H9 (cell line): ENCODE measurements around the gene CCL25. TPM values are rescaled to one million over a fixed set of nuclear protein-coding genes. Genes with fewer than 3 reads are reported as not detected.

Source experiments
- DNase-seq: peaks from one replicate; pipeline ENCODE4 v3.0.0-alpha.2; 2017
- H2AFZ ChIP-seq: one replicate; pipeline ENCODE4 v1.6.1; 2013; ENCODE audit warnings: mild to moderate bottlenecking, low read length, control low read depth, moderate library complexity
- H2AK5ac ChIP-seq: 2 replicates; pipeline ENCODE4 v1.6.1; 2013; ENCODE audit warnings: low read length, control low read depth, mixed read lengths; ENCODE audit not compliant: insufficient read length
- H2BK120ac ChIP-seq: one replicate; pipeline ENCODE4 v1.6.1; 2013; ENCODE audit warnings: low read depth, mild to moderate bottlenecking, low read length, control low read depth, inconsistent platforms; ENCODE audit not compliant: poor library complexity, severe bottlenecking
- H2BK12ac ChIP-seq: 2 replicates; pipeline ENCODE4 v1.6.1; 2013; ENCODE audit warnings: low read length, control low read depth, mixed read lengths, low read depth; ENCODE audit not compliant: insufficient read length
- H2BK15ac ChIP-seq: 2 replicates; pipeline ENCODE4 v1.6.1; 2013; ENCODE audit warnings: low read depth, low read length, control low read depth
- H2BK20ac ChIP-seq: one replicate; pipeline ENCODE4 v1.6.1; 2013; ENCODE audit warnings: low read depth, mild to moderate bottlenecking, low read length, control low read depth, inconsistent platforms; ENCODE audit not compliant: poor library complexity, severe bottlenecking
- H2BK5ac ChIP-seq: 2 replicates; pipeline ENCODE4 v1.6.1; 2013; ENCODE audit warnings: low read length, control low read depth, mixed read lengths; ENCODE audit not compliant: insufficient read length
- H3K14ac ChIP-seq: 2 replicates; pipeline ENCODE4 v1.6.1; 2013; ENCODE audit warnings: low read length, control low read depth; ENCODE audit not compliant: insufficient read depth
- H3K18ac ChIP-seq: 2 replicates; pipeline ENCODE4 v1.6.1; 2013; ENCODE audit warnings: low read depth, mild to moderate bottlenecking, mixed read lengths, low read length, control low read depth; ENCODE audit not compliant: insufficient read length
- H3K23ac ChIP-seq: 2 replicates; pipeline ENCODE4 v1.6.1; 2013; ENCODE audit warnings: low read length, control low read depth, mixed read lengths, low read depth; ENCODE audit not compliant: insufficient read length
- H3K23me2 ChIP-seq: 2 replicates; pipeline ENCODE4 v1.6.1; 2013; ENCODE audit warnings: low read depth, mild to moderate bottlenecking, mixed read lengths, low read length, control low read depth; ENCODE audit not compliant: insufficient read length, poor library complexity, severe bottlenecking
- H3K27ac ChIP-seq: 2 replicates; pipeline ENCODE4 v1.5.1; 2013; ENCODE audit warnings: low read length, control low read depth, mixed read lengths, low read depth; ENCODE audit not compliant: insufficient read length
- H3K27me3 ChIP-seq: 2 replicates; pipeline ENCODE4 v1.6.1; 2013; ENCODE audit warnings: low read length, control low read depth, inconsistent platforms; ENCODE audit not compliant: insufficient read depth
- H3K4ac ChIP-seq: 2 replicates; pipeline ENCODE4 v1.6.1; 2013; ENCODE audit warnings: low read depth, mild to moderate bottlenecking, control low read depth, inconsistent platforms, low read length, moderate library complexity
- H3K4me1 ChIP-seq: 2 replicates; pipeline ENCODE4 v1.6.1; 2013; ENCODE audit warnings: low read length, control low read depth, inconsistent platforms; ENCODE audit not compliant: insufficient read depth
- H3K4me2 ChIP-seq: 2 replicates; pipeline ENCODE4 v1.6.1; 2013; ENCODE audit warnings: low read length, control low read depth, mixed read lengths; ENCODE audit not compliant: insufficient read length, insufficient read depth
- H3K56ac ChIP-seq: 2 replicates; pipeline ENCODE4 v1.6.1; 2013; ENCODE audit warnings: low read depth, mild to moderate bottlenecking, mixed read lengths, low read length, control low read depth; ENCODE audit not compliant: insufficient read length
- H3K79me1 ChIP-seq: 2 replicates; pipeline ENCODE4 v1.6.1; 2013; ENCODE audit warnings: low read depth, mild to moderate bottlenecking, moderate library complexity, low read length, control low read depth, inconsistent platforms; ENCODE audit not compliant: insufficient read depth, poor library complexity, severe bottlenecking
- H3K79me2 ChIP-seq: 2 replicates; pipeline ENCODE4 v1.6.1; 2013; ENCODE audit warnings: low read length, control low read depth, inconsistent platforms; ENCODE audit not compliant: insufficient read depth
- H3K9ac ChIP-seq: 2 replicates; pipeline ENCODE4 v1.6.1; 2013; ENCODE audit warnings: low read length, control low read depth, mixed read lengths; ENCODE audit not compliant: insufficient read length; ENCODE audit errors: extremely low read depth
- H3K9me3 ChIP-seq: one replicate; pipeline ENCODE4 v1.6.1; 2013; ENCODE audit warnings: low read depth, low read length, inconsistent platforms; ENCODE audit not compliant: control insufficient read depth
- H3T11ph ChIP-seq: one replicate; pipeline ENCODE4 v1.6.1; 2013; ENCODE audit warnings: mild to moderate bottlenecking, low read length, control low read depth, inconsistent platforms
- H4K20me1 ChIP-seq: one replicate; pipeline ENCODE4 v1.6.1; 2013; ENCODE audit not compliant: control insufficient read depth, insufficient read length, insufficient read depth
- H4K5ac ChIP-seq: 2 replicates; pipeline ENCODE4 v1.6.1; 2013; ENCODE audit warnings: low read depth, mild to moderate bottlenecking, mixed read lengths, low read length, control low read depth; ENCODE audit not compliant: insufficient read length
- H4K8ac ChIP-seq: replicated peaks from 2 replicates; pipeline ENCODE4 v1.6.1; 2013; ENCODE audit warnings: low read length, control low read depth, mixed read lengths, low read depth; ENCODE audit not compliant: insufficient read length
- H4K91ac ChIP-seq: 2 replicates; pipeline ENCODE4 v1.6.1; 2013; ENCODE audit warnings: low read depth, mild to moderate bottlenecking, moderate library complexity, mixed read lengths, low read length, control low read depth; ENCODE audit not compliant: insufficient read length
- H3K27ac Mint-ChIP-seq, 3 experiments: 2 replicates in 2 of 3; 3 replicates in 1 of 3; pipeline ENCODE4 v1.8.0; 2020 to 2021; ENCODE audit warnings: mixed read lengths in 3 of 3, mild to moderate bottlenecking in 1 of 3, moderate library complexity in 1 of 3
- H3K27me3 Mint-ChIP-seq: 2 replicates; pipeline ENCODE4 v1.8.0; 2021; ENCODE audit warnings: low read depth, mild to moderate bottlenecking, moderate library complexity, mixed read lengths
- H3K36me3 Mint-ChIP-seq, 3 experiments: 2 replicates in 2 of 3; 3 replicates in 1 of 3; pipeline ENCODE4 v1.8.0; 2020 to 2021; ENCODE audit warnings: low read depth in 3 of 3, mixed read lengths in 3 of 3; ENCODE audit not compliant: insufficient read depth in 1 of 3
- H3K4me1 Mint-ChIP-seq, 2 experiments: 2 replicates each; pipeline ENCODE4 v1.8.0; 2020; ENCODE audit warnings: mixed read lengths in 2 of 2
- H3K4me3 Mint-ChIP-seq, 2 experiments: 2 replicates in 1 of 2; 3 replicates in 1 of 2; pipeline ENCODE4 v1.8.0; 2020 to 2021; ENCODE audit warnings: mild to moderate bottlenecking in 2 of 2, mixed read lengths in 2 of 2, moderate library complexity in 1 of 2
- H3K9me3 Mint-ChIP-seq, 2 experiments: 2 replicates in 1 of 2; 3 replicates in 1 of 2; pipeline ENCODE4 v1.8.0; 2020; ENCODE audit warnings: mild to moderate bottlenecking in 2 of 2, mixed read lengths in 2 of 2, moderate library complexity in 1 of 2
- WGBS: extraction: QIAGEN DNeasy Blood & Tissue Kit; methylation state at CpG from one replicate; pipeline ENCODE4 v1.1.7; 2013; ENCODE audit warnings: missing lambda C conversion rate, low lambda C conversion rate, mixed read lengths; ENCODE audit not compliant: insufficient read length; ENCODE audit errors: extremely low coverage; 5-methylcytosine and 5-hydroxymethylcytosine counted together
- total RNA-seq: library from RNA; stranded (reverse); gene quantifications from 2 replicates; pipeline ENCODE4 v1.2.1, GENCODE V29; 2021
- TF ChIP-seq, protein P1 (sequence below): fragments of 200-600 bp; sonication (generic); conservative IDR thresholded peaks from 3 replicates; pipeline ENCODE4 v1.8.0; 2021; ENCODE audit warnings: antibody characterized with exemption, mild to moderate bottlenecking

The CCL25 gene
- total RNA-seq, 1 experiment from 2014 or later = not detected

DNA sequence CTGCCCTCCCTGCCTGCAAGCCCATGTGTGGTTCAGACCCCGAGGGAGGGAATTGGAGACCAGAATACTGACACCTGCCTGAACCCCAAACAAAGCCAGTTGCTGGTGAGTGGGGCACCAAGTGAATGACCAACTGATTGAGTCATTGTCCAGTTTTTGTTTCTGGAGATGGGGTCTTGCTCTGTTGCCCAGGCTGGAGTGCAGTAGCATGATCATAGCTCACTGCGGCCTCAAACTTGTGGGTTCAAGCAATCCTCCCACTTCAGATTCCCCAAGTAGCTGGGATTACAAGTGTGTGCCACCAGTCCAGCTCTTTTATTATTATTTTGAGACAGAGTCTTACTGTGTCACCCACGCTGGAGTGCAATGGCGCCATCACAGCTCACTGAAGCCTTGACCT is 4.0 kb downstream of the CCL25 start:
- Mint-ChIP-seq H3K4me3 (no peak overlapping the region), H3K9me3 (no peaks in the 10 kb centered on the region), H3K27me3 (peaks cover 2% of the 10 kb centered on the region), H3K27ac (no peak overlapping the region), H3K4me1 (peaks cover 15 to 26% of the 10 kb centered on the region in 2 experiments), H3K36me3 (no peaks in the 10 kb centered on the region)
- no peak overlapping the region for H2AFZ ChIP-seq
- H4K5ac ChIP-seq = no peak overlapping the region
- H4K91ac ChIP-seq = no peak overlapping the region
- no peak overlapping the region for H3K4me2 ChIP-seq
- no peaks in the 10 kb centered on the region for H3K27me3 ChIP-seq
- H3K18ac ChIP-seq = no peak overlapping the region
- H3K4me1 ChIP-seq = peaks cover 2% of the 10 kb centered on the region; the same call in 1 of the 2 replicates
- no peaks in the 10 kb centered on the region for H3K9me3 ChIP-seq
- no peak overlapping the region for H2BK20ac ChIP-seq
- H2BK15ac ChIP-seq = no peak overlapping the region
- no peak overlapping the region for H3K14ac ChIP-seq
- no peaks in the 10 kb centered on the region for H3K79me2 ChIP-seq
- H2BK5ac ChIP-seq = no peak overlapping the region
- no CpG with 5 or more reads among the region's 4 CpGs for WGBS
- no peak overlapping the region for H3K27ac ChIP-seq
- H4K20me1 ChIP-seq = no peaks in the 10 kb centered on the region
- no peaks in the 10 kb centered on the region for H3K79me1 ChIP-seq
- H2BK120ac ChIP-seq = no peak overlapping the region
- H4K8ac ChIP-seq = no peak overlapping the region
- TF ChIP-seq, protein P1, sequence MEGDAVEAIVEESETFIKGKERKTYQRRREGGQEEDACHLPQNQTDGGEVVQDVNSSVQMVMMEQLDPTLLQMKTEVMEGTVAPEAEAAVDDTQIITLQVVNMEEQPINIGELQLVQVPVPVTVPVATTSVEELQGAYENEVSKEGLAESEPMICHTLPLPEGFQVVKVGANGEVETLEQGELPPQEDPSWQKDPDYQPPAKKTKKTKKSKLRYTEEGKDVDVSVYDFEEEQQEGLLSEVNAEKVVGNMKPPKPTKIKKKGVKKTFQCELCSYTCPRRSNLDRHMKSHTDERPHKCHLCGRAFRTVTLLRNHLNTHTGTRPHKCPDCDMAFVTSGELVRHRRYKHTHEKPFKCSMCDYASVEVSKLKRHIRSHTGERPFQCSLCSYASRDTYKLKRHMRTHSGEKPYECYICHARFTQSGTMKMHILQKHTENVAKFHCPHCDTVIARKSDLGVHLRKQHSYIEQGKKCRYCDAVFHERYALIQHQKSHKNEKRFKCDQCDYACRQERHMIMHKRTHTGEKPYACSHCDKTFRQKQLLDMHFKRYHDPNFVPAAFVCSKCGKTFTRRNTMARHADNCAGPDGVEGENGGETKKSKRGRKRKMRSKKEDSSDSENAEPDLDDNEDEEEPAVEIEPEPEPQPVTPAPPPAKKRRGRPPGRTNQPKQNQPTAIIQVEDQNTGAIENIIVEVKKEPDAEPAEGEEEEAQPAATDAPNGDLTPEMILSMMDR = no peak
- no peak overlapping the region for H3K23ac ChIP-seq
- H3K9ac ChIP-seq = no peak overlapping the region
- H3K56ac ChIP-seq = no peak overlapping the region
- H2AK5ac ChIP-seq = no peak overlapping the region
- no peaks in the 10 kb centered on the region for H3K23me2 ChIP-seq
- H3K4ac ChIP-seq = no peak overlapping the region
- no peak overlapping the region for H2BK12ac ChIP-seq
- DNase-seq = no peak
- H3T11ph ChIP-seq = no peak overlapping the region
